ENCODE results near the gene ARHGAP27.

Gene ARHGAP27

GRCh38 chr17:45385331-45385997 is 47.2 kb downstream of the ARHGAP27 start:
- ChIA-PET CTCF (interaction anchor here (0.6 to 19.3 kb wide), 37 partner anchors 10 to 250 kb away, joined by 3 to 828 read pairs (median 6); partner anchors contain the start of genes ACBD4, FMNL1, MAP3K14 and SPATA32), POLR2A (interaction anchor here (0.6 to 2.1 kb wide), 3 partner anchors 92 to 109 kb away, joined by 3 to 6 read pairs (median 3); no protein-coding TSS in a partner anchor)
- DNase-seq (ENCODE audit: low read depth, low spot score): no peak
- TF ChIP-seq CTCF (IDR thresholded peaks at IDR 0.05; ENCODE audit: insufficient read depth, low read length, missing control alignments): peak; percentile 96
- H3K4me3 ChIP-seq (ENCODE audit: low read depth, low read length): no peak overlapping the region

- POLR2A ChIA-PET: interaction anchor here (0.6 to 2.1 kb wide), 3 partner anchors 92 to 236 kb away, joined by 3 to 6 read pairs (median 4); no protein-coding TSS in a partner anchor
- DNase-seq (ENCODE audit: low read depth, low spot score): no peak
- TF ChIP-seq CTCF (IDR thresholded peaks at IDR 0.05; ENCODE audit: insufficient read depth, low read length, missing control alignments): no peak
- no peak overlapping the region for H3K4me3 ChIP-seq (ENCODE audit: low read depth, low read length)
- CTCF ChIA-PET: interaction anchor here (0.6 to 19.3 kb wide), 37 partner anchors 11 to 249 kb away, joined by 3 to 828 read pairs (median 6); partner anchors contain the start of genes ACBD4, FMNL1, MAP3K14 and SPATA32
Observed at GRCh38 chr17:45384789-45385262, 47.8 kb downstream of the ARHGAP27 start.

- no peak overlapping the region for H3K4me3 ChIP-seq (ENCODE audit: low read depth, low read length)
- DNase-seq (ENCODE audit: low read depth, low spot score): no peak
- ChIA-PET CTCF (interaction anchor here (0.8 to 19.3 kb wide), 26 partner anchors 8 to 249 kb away, joined by 3 to 828 read pairs (median 12); partner anchors contain the start of genes ACBD4, FMNL1, MAP3K14 and SPATA32), POLR2A (interaction anchor here (0.6 to 2.1 kb wide), 2 partner anchors 91 to 235 kb away, joined by 4 to 6 read pairs; no protein-coding TSS in a partner anchor)
- no peak for TF ChIP-seq CTCF (IDR thresholded peaks at IDR 0.05; ENCODE audit: insufficient read depth, low read length, missing control alignments)
Observed at GRCh38 chr17:45384047-45384788, 48.5 kb downstream of the ARHGAP27 start.

- CTCF ChIA-PET: interaction anchor here (1.0 to 19.3 kb wide), 7 partner anchors 9 to 248 kb away, joined by 3 to 828 read pairs (median 9); partner anchors contain the start of gene ACBD4
- no peak overlapping the region for H3K4me3 ChIP-seq (ENCODE audit: low read depth, low read length)
- no peak for TF ChIP-seq CTCF (IDR thresholded peaks at IDR 0.05; ENCODE audit: insufficient read depth, low read length, missing control alignments)
- no peak for DNase-seq (ENCODE audit: low read depth, low spot score)
- POLR2A ChIA-PET: no interaction called here
Observed at GRCh38 chr17:45383003-45383402, 49.7 kb downstream of the ARHGAP27 start.

- ChIA-PET CTCF (interaction anchor here (1.0 to 19.3 kb wide), 7 partner anchors 11 to 247 kb away, joined by 4 to 828 read pairs (median 7); partner anchors contain the start of gene ACBD4), POLR2A (no interaction called here)
- no peak for DNase-seq (ENCODE audit: low read depth, low spot score)
- H3K4me3 ChIP-seq (ENCODE audit: low read depth, low read length): no peak overlapping the region
- TF ChIP-seq CTCF (IDR thresholded peaks at IDR 0.05; ENCODE audit: insufficient read depth, low read length, missing control alignments): no peak
Observed at GRCh38 chr17:45382226-45382625, 50.4 kb downstream of the ARHGAP27 start.

Measured in AG04449 (cell line).